HEK293 (cell line): ENCODE results near the gene RPE65.
"Not testable (repeated sequence)": the region's sequence is repeated elsewhere in the genome, so short reads cannot be mapped to it uniquely, and the experiment has no call there.

Source experiments
- CTCF ChIA-PET: fragments of 350-600 bp; formaldehyde crosslinking; extraction: SDS; loops from one replicate; lab custom pipeline; 2021; ENCODE audit warnings: antibody characterized with exemption; lab: Yijun Ruan, JAX
- POLR2A ChIA-PET: fragments of 300-600 bp; formaldehyde crosslinking; extraction: SDS; loops from one replicate; lab custom pipeline; 2020; ENCODE audit warnings: antibody characterized with exemption, inconsistent platforms; lab: Yijun Ruan, JAX
- H3K27ac ChIP-seq: fragments of 200-500 bp; sonication (Bioruptor generic); 2 replicates; pipeline ENCODE4 v1.5.1; 2014; ENCODE audit warnings: low read depth, low read length, control low read depth, inconsistent platforms; ENCODE audit errors: extremely low read depth
- H3K36me3 ChIP-seq, 2 experiments: fragments of 200-500 bp in 1 of 2; sonication (Bioruptor generic) in 1 of 2; 1 replicate in 1 of 2; 2 replicates in 1 of 2; pipeline ENCODE4 v1.5.1; 2014 to 2017; ENCODE audit warnings: inconsistent platforms in 2 of 2, low read length in 2 of 2; ENCODE audit not compliant: control insufficient read depth in 2 of 2, insufficient read depth in 1 of 2
- H3K4me1 ChIP-seq: fragments of 200-500 bp; sonication (Bioruptor generic); 2 replicates; pipeline ENCODE4 v1.5.1; 2014; ENCODE audit warnings: mild to moderate bottlenecking, low read length, inconsistent platforms; ENCODE audit not compliant: control insufficient read depth, insufficient read depth
- H3K4me3 ChIP-seq: 2 replicates; pipeline ENCODE4 v1.5.1; 2011; ENCODE audit warnings: low read depth, mild to moderate bottlenecking, control low read depth, low read length, moderate library complexity
- H3K9me3 ChIP-seq: fragments of 200-500 bp; sonication (Bioruptor generic); 2 replicates; pipeline ENCODE4 v1.5.1; 2014; ENCODE audit warnings: low read depth, low read length, inconsistent platforms; ENCODE audit not compliant: control insufficient read depth, insufficient read depth
- GLIS1 ChIP-seq: fragments of 450-650 bp; formaldehyde crosslinking; IDR thresholded peaks from 2 replicates; pipeline ENCODE4 v1.5.1; 2016; ENCODE audit warnings: missing biosample characterization, missing genetic modification characterization
- KLF10 ChIP-seq: fragments of 450-650 bp; IDR thresholded peaks from 2 replicates; pipeline ENCODE4 v1.5.1; 2018; ENCODE audit warnings: missing biosample characterization, mild to moderate bottlenecking, missing genetic modification characterization
- MYNN ChIP-seq: fragments of 450-650 bp; formaldehyde crosslinking; IDR thresholded peaks from 2 replicates; pipeline ENCODE4 v1.5.1; 2016; ENCODE audit warnings: missing biosample characterization, missing genetic modification characterization, borderline replicate concordance
- SCRT2 ChIP-seq: fragments of 450-650 bp; formaldehyde crosslinking; IDR thresholded peaks from 2 replicates; pipeline ENCODE4 v1.5.1; 2016; ENCODE audit warnings: missing biosample characterization, missing genetic modification characterization
- SP3 ChIP-seq: fragments of 450-650 bp; formaldehyde crosslinking; IDR thresholded peaks from 2 replicates; pipeline ENCODE4 v1.5.1; 2016; ENCODE audit warnings: missing biosample characterization, missing genetic modification characterization
- ZNF146 ChIP-seq: fragments of 450-650 bp; formaldehyde crosslinking; IDR thresholded peaks from 2 replicates; pipeline ENCODE4 v1.5.1; 2016; ENCODE audit warnings: missing biosample characterization, missing genetic modification characterization
- ZNF157 ChIP-seq: fragments of 450-650 bp; formaldehyde crosslinking; IDR thresholded peaks from 2 replicates; pipeline ENCODE4 v1.5.1; 2016; ENCODE audit warnings: missing biosample characterization, missing genetic modification characterization
- ZNF175 ChIP-seq: fragments of 450-650 bp; formaldehyde crosslinking; IDR thresholded peaks from 2 replicates; pipeline ENCODE4 v1.5.1; 2016; ENCODE audit warnings: missing biosample characterization, missing genetic modification characterization
- ZNF501 ChIP-seq: fragments of 450-650 bp; formaldehyde crosslinking; IDR thresholded peaks from 2 replicates; pipeline ENCODE4 v1.5.1; 2016; ENCODE audit warnings: missing biosample characterization, missing genetic modification characterization
- ZNF623 ChIP-seq: fragments of 450-650 bp; formaldehyde crosslinking; IDR thresholded peaks from 2 replicates; pipeline ENCODE4 v1.5.1; 2016; ENCODE audit warnings: missing biosample characterization, missing genetic modification characterization
- ZNF629 ChIP-seq: fragments of 450-650 bp; formaldehyde crosslinking; IDR thresholded peaks from 2 replicates; pipeline ENCODE4 v1.5.1; 2017; ENCODE audit warnings: missing biosample characterization, missing genetic modification characterization
- ZNF654 ChIP-seq: fragments of 450-650 bp; formaldehyde crosslinking; IDR thresholded peaks from 2 replicates; pipeline ENCODE4 v1.5.1; 2016; ENCODE audit warnings: low read depth, missing biosample characterization, missing genetic modification characterization
- TF ChIP-seq, protein P1 (sequence below): fragments of 450-650 bp; formaldehyde crosslinking; IDR thresholded peaks from 2 replicates; pipeline ENCODE4 v1.5.1; 2016; ENCODE audit warnings: missing biosample characterization, missing genetic modification characterization
- TF ChIP-seq, protein P2 (sequence below): fragments of 450-650 bp; formaldehyde crosslinking; IDR thresholded peaks from 2 replicates; pipeline ENCODE4 v1.5.1; 2016; ENCODE audit warnings: missing biosample characterization, missing genetic modification characterization
- TF ChIP-seq, protein P3 (sequence below): fragments of 450-650 bp; formaldehyde crosslinking; IDR thresholded peaks from 2 replicates; pipeline ENCODE4 v1.5.1; 2016; ENCODE audit warnings: missing biosample characterization, missing genetic modification characterization
- TF ChIP-seq, protein P4 (sequence below): fragments of 450-650 bp; formaldehyde crosslinking; IDR thresholded peaks from 2 replicates; pipeline ENCODE4 v1.5.1; 2016; ENCODE audit warnings: missing biosample characterization, missing genetic modification characterization
- TF ChIP-seq, protein P5 (sequence below): fragments of 450-650 bp; formaldehyde crosslinking; IDR thresholded peaks from 2 replicates; pipeline ENCODE4 v1.5.1; 2016; ENCODE audit warnings: missing biosample characterization, missing genetic modification characterization

The RPE65 gene

GRCh38 chr1:68385798-68386524 is 63.8 kb downstream of the RPE65 start:
- H3K9me3 ChIP-seq, POLR2A ChIA-PET, H3K36me3 ChIP-seq, H3K4me3 ChIP-seq, H3K27ac ChIP-seq, H3K4me1 ChIP-seq: not testable (repeated sequence)
- CTCF ChIA-PET, result interaction anchor here (0.6 to 0.7 kb wide), 2 partner anchors 40 to 535 kb away, joined by 3 read pairs; no protein-coding TSS in a partner anchor

GRCh38 chr1:68384872-68385411 is 64.8 kb downstream of the RPE65 start:
- Histone ChIP-seq H3K4me3 (no peak overlapping the region), H3K36me3 (no peaks in the 10 kb centered on the region), H3K4me1 (no peaks in the 10 kb centered on the region; the same call in 1 of the 2 replicates), H3K27ac (no peak overlapping the region), H3K9me3 (no peaks in the 10 kb centered on the region)
- ChIA-PET POLR2A (no interaction called here), CTCF (interaction anchor here (0.7 to 1.0 kb wide), 2 partner anchors 265 to 534 kb away, joined by 3 read pairs; no protein-coding TSS in a partner anchor)
- TF ChIP-seq, protein P1, sequence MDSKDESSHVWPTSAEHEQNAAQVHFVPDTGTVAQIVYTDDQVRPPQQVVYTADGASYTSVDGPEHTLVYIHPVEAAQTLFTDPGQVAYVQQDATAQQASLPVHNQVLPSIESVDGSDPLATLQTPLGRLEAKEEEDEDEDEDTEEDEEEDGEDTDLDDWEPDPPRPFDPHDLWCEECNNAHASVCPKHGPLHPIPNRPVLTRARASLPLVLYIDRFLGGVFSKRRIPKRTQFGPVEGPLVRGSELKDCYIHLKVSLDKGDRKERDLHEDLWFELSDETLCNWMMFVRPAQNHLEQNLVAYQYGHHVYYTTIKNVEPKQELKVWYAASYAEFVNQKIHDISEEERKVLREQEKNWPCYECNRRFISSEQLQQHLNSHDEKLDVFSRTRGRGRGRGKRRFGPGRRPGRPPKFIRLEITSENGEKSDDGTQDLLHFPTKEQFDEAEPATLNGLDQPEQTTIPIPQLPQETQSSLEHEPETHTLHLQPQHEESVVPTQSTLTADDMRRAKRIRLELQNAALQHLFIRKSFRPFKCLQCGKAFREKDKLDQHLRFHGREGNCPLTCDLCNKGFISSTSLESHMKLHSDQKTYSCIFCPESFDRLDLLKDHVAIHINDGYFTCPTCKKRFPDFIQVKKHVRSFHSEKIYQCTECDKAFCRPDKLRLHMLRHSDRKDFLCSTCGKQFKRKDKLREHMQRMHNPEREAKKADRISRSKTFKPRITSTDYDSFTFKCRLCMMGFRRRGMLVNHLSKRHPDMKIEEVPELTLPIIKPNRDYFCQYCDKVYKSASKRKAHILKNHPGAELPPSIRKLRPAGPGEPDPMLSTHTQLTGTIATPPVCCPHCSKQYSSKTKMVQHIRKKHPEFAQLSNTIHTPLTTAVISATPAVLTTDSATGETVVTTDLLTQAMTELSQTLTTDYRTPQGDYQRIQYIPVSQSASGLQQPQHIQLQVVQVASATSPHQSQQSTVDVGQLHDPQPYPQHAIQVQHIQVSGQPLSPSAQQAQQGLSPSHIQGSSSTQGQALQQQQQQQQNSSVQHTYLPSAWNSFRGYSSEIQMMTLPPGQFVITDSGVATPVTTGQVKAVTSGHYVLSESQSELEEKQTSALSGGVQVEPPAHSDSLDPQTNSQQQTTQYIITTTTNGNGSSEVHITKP, result 0 out of 2 replicates have a peak, but pooled peaks have one; percentile 8
- TF ChIP-seq, protein P2, sequence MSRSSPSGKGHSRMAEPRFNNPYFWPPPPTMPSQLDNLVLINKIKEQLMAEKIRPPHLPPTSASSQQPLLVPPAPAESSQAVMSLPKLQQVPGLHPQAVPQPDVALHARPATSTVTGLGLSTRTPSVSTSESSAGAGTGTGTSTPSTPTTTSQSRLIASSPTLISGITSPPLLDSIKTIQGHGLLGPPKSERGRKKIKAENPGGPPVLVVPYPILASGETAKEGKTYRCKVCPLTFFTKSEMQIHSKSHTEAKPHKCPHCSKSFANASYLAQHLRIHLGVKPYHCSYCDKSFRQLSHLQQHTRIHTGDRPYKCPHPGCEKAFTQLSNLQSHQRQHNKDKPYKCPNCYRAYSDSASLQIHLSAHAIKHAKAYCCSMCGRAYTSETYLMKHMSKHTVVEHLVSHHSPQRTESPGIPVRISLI (tag by site-specific recombination), result no peak
- TF ChIP-seq ZNF629 (no peak), ZNF146 (tag by site-specific recombination) (0 out of 2 replicates have a peak, but pooled peaks have one; percentile 15)

DNA sequence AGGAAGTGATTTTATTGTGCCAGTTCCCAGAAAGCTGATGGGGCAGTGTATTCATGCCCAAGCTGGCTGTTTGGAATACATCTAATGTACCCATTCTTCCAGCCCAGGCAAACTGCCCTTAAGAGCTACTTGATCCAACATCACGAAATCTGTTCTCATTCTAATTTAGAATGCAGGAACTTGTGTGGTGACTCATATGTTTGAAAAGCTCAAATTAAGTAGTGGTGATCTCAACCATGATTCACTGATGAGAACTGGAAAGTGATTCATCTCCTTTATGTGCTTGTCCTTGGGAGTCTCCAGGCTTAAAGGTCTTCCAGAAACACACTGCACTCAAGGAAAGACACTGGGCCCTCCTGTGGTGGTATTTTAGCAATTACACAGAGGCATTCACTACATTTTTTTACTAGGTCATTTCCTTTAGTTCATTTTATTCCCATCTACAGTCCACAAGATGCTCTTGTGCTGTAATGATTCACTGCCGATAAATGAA is 65.4 kb downstream of the RPE65 start:
- Histone ChIP-seq H3K4me1 (no peaks in the 10 kb centered on the region; the same call in 1 of the 2 replicates), H3K27ac (no peak overlapping the region), H3K9me3 (no peaks in the 10 kb centered on the region), H3K36me3 (no peaks in the 10 kb centered on the region), H3K4me3 (no peak overlapping the region)
- ChIA-PET POLR2A (no interaction called here), CTCF (interaction anchor here (0.5 to 1.0 kb wide), 4 partner anchors 39 to 819 kb away, joined by 3 to 5 read pairs (median 3); no protein-coding TSS in a partner anchor)
- TF ChIP-seq SCRT2 (tag by site-specific recombination), result no peak
- no peak; the same call in 1 of the 2 replicates for TF ChIP-seq MYNN (tag by site-specific recombination)
- TF ChIP-seq GLIS1, result peak; percentile 76
- no peak for TF ChIP-seq ZNF157 (tag by site-specific recombination)
- peak; percentile 96 for TF ChIP-seq ZNF629
- peak; percentile 49 for TF ChIP-seq ZNF623
- no peak for TF ChIP-seq ZNF175 (tag by site-specific recombination)
- TF ChIP-seq, protein P3, sequence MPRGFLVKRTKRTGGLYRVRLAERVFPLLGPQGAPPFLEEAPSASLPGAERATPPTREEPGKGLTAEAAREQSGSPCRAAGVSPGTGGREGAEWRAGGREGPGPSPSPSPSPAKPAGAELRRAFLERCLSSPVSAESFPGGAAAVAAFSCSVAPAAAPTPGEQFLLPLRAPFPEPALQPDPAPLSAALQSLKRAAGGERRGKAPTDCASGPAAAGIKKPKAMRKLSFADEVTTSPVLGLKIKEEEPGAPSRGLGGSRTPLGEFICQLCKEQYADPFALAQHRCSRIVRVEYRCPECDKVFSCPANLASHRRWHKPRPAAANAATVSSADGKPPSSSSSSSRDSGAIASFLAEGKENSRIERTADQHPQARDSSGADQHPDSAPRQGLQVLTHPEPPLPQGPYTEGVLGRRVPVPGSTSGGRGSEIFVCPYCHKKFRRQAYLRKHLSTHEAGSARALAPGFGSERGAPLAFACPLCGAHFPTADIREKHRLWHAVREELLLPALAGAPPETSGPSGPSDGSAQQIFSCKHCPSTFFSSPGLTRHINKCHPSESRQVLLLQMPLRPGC, result peak; percentile 99
- TF ChIP-seq ZNF501 (tag by site-specific recombination), result 0 out of 2 replicates have a peak, but pooled peaks have one; percentile 50
- peak; percentile 68; the same call in 1 of the 2 replicates for TF ChIP-seq KLF10 (tag by site-specific recombination)
- TF ChIP-seq, protein P4, sequence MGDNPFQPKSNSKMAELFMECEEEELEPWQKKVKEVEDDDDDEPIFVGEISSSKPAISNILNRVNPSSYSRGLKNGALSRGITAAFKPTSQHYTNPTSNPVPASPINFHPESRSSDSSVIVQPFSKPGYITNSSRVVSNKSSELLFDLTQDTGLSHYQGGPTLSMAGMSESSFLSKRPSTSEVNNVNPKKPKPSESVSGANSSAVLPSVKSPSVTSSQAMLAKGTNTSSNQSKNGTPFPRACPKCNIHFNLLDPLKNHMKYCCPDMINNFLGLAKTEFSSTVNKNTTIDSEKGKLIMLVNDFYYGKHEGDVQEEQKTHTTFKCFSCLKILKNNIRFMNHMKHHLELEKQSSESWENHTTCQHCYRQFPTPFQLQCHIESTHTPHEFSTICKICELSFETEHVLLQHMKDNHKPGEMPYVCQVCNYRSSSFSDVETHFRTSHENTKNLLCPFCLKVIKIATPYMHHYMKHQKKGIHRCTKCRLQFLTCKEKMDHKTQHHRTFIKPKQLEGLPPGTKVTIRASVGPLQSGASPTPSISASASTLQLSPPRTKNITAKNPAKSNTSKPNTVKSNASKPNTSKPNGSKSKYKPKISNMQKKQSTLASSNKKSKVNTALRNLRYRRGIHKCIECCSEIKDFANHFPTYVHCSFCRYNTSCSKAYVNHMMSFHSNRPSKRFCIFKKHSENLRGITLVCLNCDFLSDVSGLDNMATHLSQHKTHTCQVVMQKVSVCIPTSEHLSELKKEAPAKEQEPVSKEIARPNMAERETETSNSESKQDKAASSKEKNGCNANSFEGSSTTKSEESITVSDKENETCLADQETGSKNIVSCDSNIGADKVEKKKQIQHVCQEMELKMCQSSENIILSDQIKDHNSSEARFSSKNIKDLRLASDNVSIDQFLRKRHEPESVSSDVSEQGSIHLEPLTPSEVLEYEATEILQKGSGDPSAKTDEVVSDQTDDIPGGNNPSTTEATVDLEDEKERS, result peak; percentile 90
- TF ChIP-seq, protein P5, sequence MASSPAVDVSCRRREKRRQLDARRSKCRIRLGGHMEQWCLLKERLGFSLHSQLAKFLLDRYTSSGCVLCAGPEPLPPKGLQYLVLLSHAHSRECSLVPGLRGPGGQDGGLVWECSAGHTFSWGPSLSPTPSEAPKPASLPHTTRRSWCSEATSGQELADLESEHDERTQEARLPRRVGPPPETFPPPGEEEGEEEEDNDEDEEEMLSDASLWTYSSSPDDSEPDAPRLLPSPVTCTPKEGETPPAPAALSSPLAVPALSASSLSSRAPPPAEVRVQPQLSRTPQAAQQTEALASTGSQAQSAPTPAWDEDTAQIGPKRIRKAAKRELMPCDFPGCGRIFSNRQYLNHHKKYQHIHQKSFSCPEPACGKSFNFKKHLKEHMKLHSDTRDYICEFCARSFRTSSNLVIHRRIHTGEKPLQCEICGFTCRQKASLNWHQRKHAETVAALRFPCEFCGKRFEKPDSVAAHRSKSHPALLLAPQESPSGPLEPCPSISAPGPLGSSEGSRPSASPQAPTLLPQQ (tag by site-specific recombination), result peak; percentile 88
- TF ChIP-seq ZNF654 (tag by site-specific recombination), result peak; percentile 41
- peak; percentile 45 for TF ChIP-seq SP3 (tag by site-specific recombination)
